HCT116 (cell line): ENCODE data around the gene RAB27B. TPM values are rescaled to one million over a fixed set of nuclear protein-coding genes. Genes with fewer than 3 reads are reported as not detected.
"Not testable (repeated sequence)": the region's sequence is repeated elsewhere in the genome, so short reads cannot be mapped to it uniquely, and the experiment has no call there.

ENCODE experiments used
- ATAC-seq: fragments of 200-7000 bp; cut with Tn5 transposase; 2 replicates; pipeline ENCODE4 v1.9.1; 2020; ENCODE audit warnings: mild to moderate bottlenecking, moderate library complexity
- BruUV-seq: library from RNA; stranded (reverse); fragments of 400-500 nt; replicated peaks from 2 replicates; lab custom pipeline; 2021; lab: Mats Ljungman, UMichigan
- CTCF ChIA-PET: fragments of 300-600 bp; sonication (Branson Sonifier 250); formaldehyde crosslinking; loops from one replicate; lab custom pipeline; 2021; ENCODE audit warnings: antibody characterized with exemption; lab: Charles Lee
- POLR2A ChIA-PET: fragments of 300-600, 350-600 bp; sonication (Branson Sonifier 250); formaldehyde crosslinking; loops from one replicate; lab custom pipeline; 2021; ENCODE audit warnings: antibody characterized with exemption; lab: Charles Lee
- RAD21 ChIA-PET, 2 experiments: fragments of 300-600 bp; sonication (Branson Sonifier 250); formaldehyde crosslinking; loops; one replicate each; lab custom pipeline; 2023; ENCODE audit warnings: low total read pairs in 2 of 2; ENCODE audit not compliant: uncharacterized antibody in 2 of 2, unreplicated experiment in 2 of 2, low non-redundant PET in 1 of 2; lab: Charles Lee
- DNase-seq: peaks from one replicate; pipeline ENCODE4 v3.0.0-alpha.2; 2010; ENCODE audit warnings: low read depth, low spot score
- H2AFZ ChIP-seq: fragments of 200-600 bp; shearing (Covaris generic), sonication (generic); 2 replicates; pipeline ENCODE4 v1.6.1; 2017; ENCODE audit warnings: low read depth, mixed run types, mixed read lengths, antibody characterized with exemption, low read length; ENCODE audit not compliant: poor library complexity, severe bottlenecking
- H3K27ac ChIP-seq: 2 replicates; pipeline ENCODE4 v1.5.1; 2012; ENCODE audit warnings: low read depth, low read length
- H3K27me3 ChIP-seq: fragments of 200-600 bp; sonication (generic); 2 replicates; pipeline ENCODE4 v1.6.1; 2016; ENCODE audit warnings: mixed run types, low read length, mixed read lengths; ENCODE audit not compliant: insufficient read depth
- H3K36me3 ChIP-seq, 2 experiments: fragments of 200-500 bp in 1 of 2; fragments of 200-600 bp in 1 of 2; sonication (Bioruptor generic) in 1 of 2; sonication (generic) in 1 of 2; 2 replicates each; pipeline versions ENCODE4 v1.5.1 to v1.6.1; 2014 to 2016; ENCODE audit warnings: low read length in 2 of 2, inconsistent platforms in 1 of 2, mixed read lengths in 1 of 2, mixed run types in 1 of 2; ENCODE audit not compliant: insufficient read depth in 2 of 2, control insufficient read depth in 1 of 2
- H3K4me1 ChIP-seq, 2 experiments: fragments of 200-600 bp in 1 of 2; sonication (generic) in 1 of 2; 2 replicates each; pipeline versions ENCODE4 v1.5.1 to v1.6.1; 2012 to 2017; ENCODE audit warnings: low read length in 2 of 2, inconsistent platforms in 1 of 2, mild to moderate bottlenecking in 1 of 2, mixed read lengths in 1 of 2, mixed run types in 1 of 2, moderate library complexity in 1 of 2; ENCODE audit not compliant: insufficient read depth in 2 of 2, control insufficient read depth in 1 of 2
- H3K4me2 ChIP-seq: fragments of 200-600 bp; sonication (generic); 2 replicates; pipeline ENCODE4 v1.6.1; 2017; ENCODE audit warnings: mixed run types, low read length, mixed read lengths
- H3K4me3 ChIP-seq, 2 experiments: fragments of 200-600 bp in 1 of 2; sonication (generic) in 1 of 2; replicated peaks in 1 of 2; 2 replicates each; pipeline ENCODE4 v1.5.1; 2011 to 2016; ENCODE audit warnings: low read length in 2 of 2, control low read depth in 1 of 2, low read depth in 1 of 2, mild to moderate bottlenecking in 1 of 2, mixed read lengths in 1 of 2, mixed run types in 1 of 2
- H3K79me2 ChIP-seq: fragments of 200-600 bp; sonication (generic); 2 replicates; pipeline ENCODE4 v1.6.1; 2017; ENCODE audit warnings: mild to moderate bottlenecking, mixed run types, low read length, moderate library complexity, mixed read lengths; ENCODE audit not compliant: insufficient read depth
- H3K9ac ChIP-seq: fragments of 200-600 bp; sonication (generic); 2 replicates; pipeline ENCODE4 v1.6.1; 2016; ENCODE audit warnings: low read length, mixed read lengths
- H3K9me2 ChIP-seq: fragments of 200-600 bp; sonication (generic), shearing (Covaris generic); 2 replicates; pipeline ENCODE4 v1.6.1; 2017; ENCODE audit warnings: mixed run types, mild to moderate bottlenecking, moderate library complexity; ENCODE audit not compliant: insufficient read depth
- H3K9me3 ChIP-seq, 2 experiments: fragments of 200-500 bp in 1 of 2; fragments of 200-600 bp in 1 of 2; sonication (Bioruptor generic) in 1 of 2; sonication (generic) in 1 of 2; 2 replicates each; pipeline ENCODE4 v1.6.1; 2014 to 2017; ENCODE audit warnings: low read length in 2 of 2, mixed read lengths in 2 of 2, inconsistent platforms in 1 of 2, low read depth in 1 of 2, mild to moderate bottlenecking in 1 of 2, mixed run types in 1 of 2, moderate library complexity in 1 of 2; ENCODE audit not compliant: control insufficient read depth in 1 of 2, insufficient read depth in 1 of 2
- H4K20me1 ChIP-seq: fragments of 200-600 bp; sonication (generic), shearing (Covaris generic); 2 replicates; pipeline ENCODE4 v1.6.1; 2017; ENCODE audit warnings: mixed run types, mild to moderate bottlenecking, moderate library complexity; ENCODE audit not compliant: insufficient read depth
- EZH2phosphoT487 ChIP-seq: fragments of 200-600 bp; IDR thresholded peaks from 2 replicates; pipeline ENCODE4 v1.6.1; 2018; ENCODE audit warnings: antibody characterized with exemption, borderline replicate concordance
- JUND ChIP-seq: IDR thresholded peaks from 2 replicates; pipeline ENCODE4 v1.6.1; 2012
- SIN3A ChIP-seq: IDR thresholded peaks from 2 replicates; pipeline ENCODE4 v1.6.1; 2012; ENCODE audit warnings: low read depth
- TCF7L2 ChIP-seq: IDR thresholded peaks from 2 replicates; pipeline ENCODE4 v1.7.0; 2011; ENCODE audit warnings: borderline replicate concordance, inconsistent platforms; ENCODE audit not compliant: insufficient read depth, insufficient read length; ENCODE audit errors: extremely low read depth
- ZFX ChIP-seq: fragments of 450-650 bp; IDR thresholded peaks from 2 replicates; pipeline ENCODE4 v1.6.1; 2017
- ZNF274 ChIP-seq: fragments of 200-500 bp; sonication (Bioruptor generic); IDR thresholded peaks from 2 replicates; pipeline ENCODE4 v1.6.1; 2014; ENCODE audit warnings: mild to moderate bottlenecking, low read depth, low read length, inconsistent platforms
- intact Hi-C: fragments of 100-400 bp; cut with micrococcal nuclease; formaldehyde crosslinking; loops from 2 replicates; pipeline ENCODE4 v1.10.0; 2022
- total RNA-seq: library from RNA; stranded (reverse); gene quantifications from one replicate; pipeline ENCODE4 v1.2.1, GENCODE V29; 2021; ENCODE audit not compliant: unreplicated experiment

RAB27B gene
- total RNA-seq, 1 experiment from 2014 or later, result 2.2 TPM

DNA sequence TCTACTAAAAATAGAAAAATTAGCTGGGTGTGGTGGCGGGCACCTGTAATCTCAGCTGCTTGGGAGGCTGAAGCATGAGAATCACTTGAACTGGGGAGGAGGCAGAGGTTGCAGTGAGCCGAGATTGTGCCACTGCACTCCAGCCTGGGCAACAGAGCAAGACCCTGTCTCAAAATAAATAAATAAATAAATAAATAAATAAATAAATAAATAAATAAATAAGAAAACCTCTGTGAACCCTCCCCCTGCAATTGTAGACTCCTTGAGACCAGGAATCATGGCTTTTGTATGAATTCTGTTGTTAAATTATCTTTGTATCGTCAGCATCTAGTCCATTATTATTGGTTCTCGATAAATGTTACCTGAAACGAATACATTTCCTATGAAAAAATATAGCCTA lies 17.6 kb upstream of the RAB27B start:
- ATAC-seq, H3K27ac ChIP-seq, POLR2A ChIA-PET, CTCF ChIA-PET, H3K9me3 ChIP-seq, H3K4me1 ChIP-seq, H3K36me3 ChIP-seq, H3K9me2 ChIP-seq, H2AFZ ChIP-seq, H4K20me1 ChIP-seq, H3K4me3 ChIP-seq, H3K9ac ChIP-seq, DNase-seq, H3K4me2 ChIP-seq, H3K27me3 ChIP-seq, H3K79me2 ChIP-seq, BruUV-seq, intact Hi-C loops, RAD21 ChIA-PET: not testable (repeated sequence)

- H3K27me3 ChIP-seq, result no peaks in the 10 kb centered on the region
- H3K9me3 ChIP-seq, result no peaks in the 10 kb centered on the region
- no peaks in the 10 kb centered on the region for H3K4me1 ChIP-seq
- H3K9ac ChIP-seq, result no peak overlapping the region
- H2AFZ ChIP-seq, result no peak overlapping the region
- no peak overlapping the region for H3K4me3 ChIP-seq
- no peaks in the 10 kb centered on the region for H4K20me1 ChIP-seq
- no peaks in the 10 kb centered on the region for H3K36me3 ChIP-seq
- intact Hi-C loops, result no loop called here
- no peaks in the 10 kb centered on the region for H3K79me2 ChIP-seq
- no peak for DNase-seq
- no TSS peak for BruUV-seq
- no peak for ATAC-seq
- RAD21 ChIA-PET, result no interaction called here
- no peak overlapping the region for H3K4me2 ChIP-seq
- no peaks in the 10 kb centered on the region for H3K9me2 ChIP-seq
- CTCF ChIA-PET, result no interaction called here
- no peak overlapping the region for H3K27ac ChIP-seq
- TF ChIP-seq SIN3A (no peak), JUND (no peak), ZNF274 (no peak), EZH2phosphoT487 (no peak), TCF7L2 (no peak), ZFX (no peak)
- POLR2A ChIA-PET, result no interaction called here
These were observed 15.4 kb upstream of the RAB27B start for GRCh38 chr18:54812885-54813284.
